Measurements from ENCODE around the gene CRYGC. TPM values are rescaled to one million over a fixed set of nuclear protein-coding genes. Genes with fewer than 3 reads are reported as not detected.
"Not testable (repeated sequence)": the region's sequence is repeated elsewhere in the genome, so short reads cannot be mapped to it uniquely, and the experiment has no call there.

Gene CRYGC
- total and polyA plus RNA-seq, 2 donors (not counting 1 experiment from before 2014, with no cell fraction given), result not detected

DNA sequence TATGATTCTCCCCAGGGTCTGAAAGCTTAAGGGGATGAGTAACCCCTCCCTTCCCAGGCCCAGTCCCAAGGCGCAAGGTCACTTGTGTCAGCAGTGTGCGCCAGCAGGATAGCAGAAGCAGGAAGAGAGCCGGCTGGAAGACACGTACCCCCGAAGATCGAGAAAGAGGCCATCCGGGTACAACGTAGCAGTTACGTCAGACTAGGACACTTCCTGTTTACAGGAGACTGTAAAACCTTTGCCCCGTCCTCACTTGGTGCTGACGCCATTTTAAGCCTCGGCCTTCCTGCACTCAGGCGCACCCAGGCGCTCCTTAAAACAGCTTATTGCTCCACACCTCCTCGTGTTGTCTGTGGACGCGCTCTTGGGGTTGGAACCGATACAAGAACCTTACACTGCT lies 9.8 kb upstream of the CRYGC start:
- Mint-ChIP-seq H3K4me3 (no peak overlapping the region), H3K27me3 (no peaks in the 10 kb centered on the region), H3K9me3 (ENCODE audit: insufficient read depth) (peaks cover 7% of the 10 kb centered on the region), H3K4me1 (no peaks in the 10 kb centered on the region), H3K27ac (no peak overlapping the region)
- no peaks in the 10 kb centered on the region for H3K79me2 ChIP-seq (ENCODE audit: control insufficient read depth, insufficient read depth, low read length)
- no peaks in the 10 kb centered on the region for H3K4me1 ChIP-seq (ENCODE audit: control insufficient read depth in 2 of 2, insufficient read depth in 2 of 2, low read length in 2 of 2)
- ATAC-seq (ENCODE audit: low read depth) (no peak), DNase-seq (no peak)
- ChIA-PET POLR2A (no interaction called here), CTCF (no interaction called here)
- intact Hi-C loops (cut with micrococcal nuclease), result no loop called here
- H3K9ac ChIP-seq (ENCODE audit: low read length), result no peak overlapping the region
- H2AFZ ChIP-seq (ENCODE audit: insufficient read depth, low read depth, low read length, poor library complexity, severe bottlenecking), result no peak overlapping the region
- WGBS (ENCODE audit: insufficient coverage), result 92% methylated on average over 18 of the region's 18 CpGs
- H3K4me2 ChIP-seq (replicated peaks; ENCODE audit: low read depth, low read length, poor library complexity, severe bottlenecking), result no peak overlapping the region
- no peak overlapping the region for H3K4me3 ChIP-seq (ENCODE audit: control extremely low read depth in 1 of 5, extremely low read depth in 1 of 5, insufficient read depth in 1 of 5, low read depth in 2 of 5, low read length in 4 of 5)
- H4K20me1 ChIP-seq (ENCODE audit: control insufficient read depth, insufficient read depth, low read length, poor library complexity, severe bottlenecking), result no peaks in the 10 kb centered on the region
- no peak for TF ChIP-seq EZH2 (IDR thresholded peaks at IDR 0.05; ENCODE audit: borderline replicate concordance, insufficient read depth, low read depth, low read length, poor library complexity, severe bottlenecking)
- TF ChIP-seq, protein P1, sequence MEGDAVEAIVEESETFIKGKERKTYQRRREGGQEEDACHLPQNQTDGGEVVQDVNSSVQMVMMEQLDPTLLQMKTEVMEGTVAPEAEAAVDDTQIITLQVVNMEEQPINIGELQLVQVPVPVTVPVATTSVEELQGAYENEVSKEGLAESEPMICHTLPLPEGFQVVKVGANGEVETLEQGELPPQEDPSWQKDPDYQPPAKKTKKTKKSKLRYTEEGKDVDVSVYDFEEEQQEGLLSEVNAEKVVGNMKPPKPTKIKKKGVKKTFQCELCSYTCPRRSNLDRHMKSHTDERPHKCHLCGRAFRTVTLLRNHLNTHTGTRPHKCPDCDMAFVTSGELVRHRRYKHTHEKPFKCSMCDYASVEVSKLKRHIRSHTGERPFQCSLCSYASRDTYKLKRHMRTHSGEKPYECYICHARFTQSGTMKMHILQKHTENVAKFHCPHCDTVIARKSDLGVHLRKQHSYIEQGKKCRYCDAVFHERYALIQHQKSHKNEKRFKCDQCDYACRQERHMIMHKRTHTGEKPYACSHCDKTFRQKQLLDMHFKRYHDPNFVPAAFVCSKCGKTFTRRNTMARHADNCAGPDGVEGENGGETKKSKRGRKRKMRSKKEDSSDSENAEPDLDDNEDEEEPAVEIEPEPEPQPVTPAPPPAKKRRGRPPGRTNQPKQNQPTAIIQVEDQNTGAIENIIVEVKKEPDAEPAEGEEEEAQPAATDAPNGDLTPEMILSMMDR (IDR thresholded peaks at IDR 0.05), result no peak
- H3K27me3 ChIP-seq (replicated peaks in 1 of 4; ENCODE audit: control extremely low read depth in 1 of 4, control insufficient read depth in 3 of 4, insufficient read depth in 4 of 4, low read length in 3 of 4), result no peaks in the 10 kb centered on the region
- H3K36me3 ChIP-seq (replicated peaks in 1 of 2; ENCODE audit: control extremely low read depth in 1 of 2, control insufficient read depth in 1 of 2, extremely low read depth in 1 of 2, insufficient read depth in 2 of 2, low read length in 1 of 2), result no peaks in the 10 kb centered on the region
- no peak overlapping the region for H3K27ac ChIP-seq (ENCODE audit: low read length in 2 of 2)
- peaks cover 0 to 14% (median 0%) of the 10 kb centered on the region in 3 donors for H3K9me3 ChIP-seq (ENCODE audit: control extremely low read depth in 1 of 3, control insufficient read depth in 2 of 3, insufficient read depth in 1 of 3, low read length in 2 of 3)

DNA sequence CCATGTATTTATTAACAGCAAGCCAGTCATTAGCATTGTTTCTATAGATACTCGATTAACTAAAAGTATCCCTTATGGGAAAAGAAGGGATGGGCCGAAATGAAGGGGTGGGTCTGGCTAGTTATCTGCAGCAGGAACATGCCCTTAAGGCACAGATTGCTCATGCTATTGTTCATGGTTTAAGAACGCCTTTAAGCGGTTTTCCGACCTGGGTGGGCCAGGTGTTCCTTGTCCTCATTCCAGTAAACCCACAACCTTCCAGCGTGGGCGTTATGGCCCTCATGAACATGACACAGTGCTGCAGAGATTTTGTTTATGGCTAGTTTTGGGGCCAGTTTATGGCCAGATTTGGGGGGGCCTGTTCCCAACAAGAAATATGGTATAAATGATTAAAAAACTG lies 8.7 kb upstream of the CRYGC start:
- H3K9me3 Mint-ChIP-seq (ENCODE audit: insufficient read depth); H3K4me2 ChIP-seq (replicated peaks; ENCODE audit: low read depth, low read length, poor library complexity, severe bottlenecking); H3K4me1 ChIP-seq (ENCODE audit: control insufficient read depth in 2 of 2, insufficient read depth in 2 of 2, low read length in 2 of 2); H3K4me1 Mint-ChIP-seq; H3K27ac ChIP-seq (ENCODE audit: low read length in 2 of 2); H3K4me3 Mint-ChIP-seq; H2AFZ ChIP-seq (ENCODE audit: insufficient read depth, low read depth, low read length, poor library complexity, severe bottlenecking); CTCF ChIA-PET; H3K36me3 ChIP-seq (replicated peaks in 1 of 2; ENCODE audit: control extremely low read depth in 1 of 2, control insufficient read depth in 1 of 2, extremely low read depth in 1 of 2, insufficient read depth in 2 of 2, low read length in 1 of 2); H3K9ac ChIP-seq (ENCODE audit: low read length); intact Hi-C loops (cut with micrococcal nuclease); H3K4me3 ChIP-seq (ENCODE audit: control extremely low read depth in 1 of 5, extremely low read depth in 1 of 5, insufficient read depth in 1 of 5, low read depth in 2 of 5, low read length in 4 of 5); H3K27me3 Mint-ChIP-seq; H4K20me1 ChIP-seq (ENCODE audit: control insufficient read depth, insufficient read depth, low read length, poor library complexity, severe bottlenecking); ATAC-seq (ENCODE audit: low read depth); DNase-seq; H3K79me2 ChIP-seq (ENCODE audit: control insufficient read depth, insufficient read depth, low read length); H3K27me3 ChIP-seq (replicated peaks in 1 of 4; ENCODE audit: control extremely low read depth in 1 of 4, control insufficient read depth in 3 of 4, insufficient read depth in 4 of 4, low read length in 3 of 4); POLR2A ChIA-PET; H3K27ac Mint-ChIP-seq: not testable (repeated sequence)
- 100% methylated on average over 1 of the region's 7 CpGs for WGBS (ENCODE audit: insufficient coverage)
- peaks cover 0 to 14% (median 0%) of the 10 kb centered on the region in 3 donors for H3K9me3 ChIP-seq (ENCODE audit: control extremely low read depth in 1 of 3, control insufficient read depth in 2 of 3, insufficient read depth in 1 of 3, low read length in 2 of 3)
